Karpas-422 (cell line): ENCODE data around the gene ST3GAL3. TPM values are rescaled to one million over a fixed set of nuclear protein-coding genes. Genes with fewer than 3 reads are reported as not detected.

ENCODE experiments used
- DNase-seq: peaks from one replicate; pipeline ENCODE4 v3.0.0-alpha.2; 2015
- H2AFZ ChIP-seq: fragments of 200-600 bp; sonication (generic); 2 replicates; pipeline ENCODE4 v1.6.1; 2014; ENCODE audit warnings: antibody characterized with exemption, low read length, mixed read lengths
- H3K27ac ChIP-seq: fragments of 200-600 bp; sonication (generic); 2 replicates; pipeline ENCODE4 v1.5.1; 2014; ENCODE audit warnings: mild to moderate bottlenecking, low read length, moderate library complexity
- H3K27me3 ChIP-seq: fragments of 200-600 bp; sonication (generic); 2 replicates; pipeline ENCODE4 v1.6.1; 2014; ENCODE audit warnings: low read length, mixed read lengths
- H3K36me3 ChIP-seq: fragments of 200-600 bp; sonication (generic); 2 replicates; pipeline ENCODE4 v1.6.1; 2014; ENCODE audit warnings: low read length, mixed read lengths; ENCODE audit not compliant: insufficient read depth
- H3K4me1 ChIP-seq: fragments of 200-600 bp; sonication (generic); 2 replicates; pipeline ENCODE4 v1.6.1; 2014; ENCODE audit warnings: mild to moderate bottlenecking, low read length, mixed read lengths
- H3K4me2 ChIP-seq: fragments of 200-600 bp; sonication (generic); 2 replicates; pipeline ENCODE4 v1.6.1; 2014; ENCODE audit warnings: low read length, low read depth, mild to moderate bottlenecking; ENCODE audit not compliant: poor library complexity, severe bottlenecking
- H3K4me3 ChIP-seq: fragments of 200-600 bp; sonication (generic); 2 replicates; pipeline ENCODE4 v1.5.1; 2014; ENCODE audit warnings: mild to moderate bottlenecking, antibody characterized with exemption, low read length, mixed read lengths
- H3K79me2 ChIP-seq: fragments of 200-600 bp; sonication (generic); 2 replicates; pipeline ENCODE4 v1.6.1; 2014; ENCODE audit warnings: mild to moderate bottlenecking, low read length, mixed read lengths
- H3K9ac ChIP-seq: fragments of 200-600 bp; sonication (generic); 2 replicates; pipeline ENCODE4 v1.6.0; 2014; ENCODE audit warnings: low read length
- H3K9me2 ChIP-seq: fragments of 200-600 bp; sonication (generic), shearing (Covaris generic); replicated peaks from 2 replicates; pipeline ENCODE4 v1.6.0; 2014; ENCODE audit warnings: mild to moderate bottlenecking, low read length, moderate library complexity; ENCODE audit not compliant: insufficient read depth
- H3K9me3 ChIP-seq: fragments of 300-700, 200-600 bp; sonication (generic); 2 replicates; pipeline ENCODE4 v1.6.1; 2014; ENCODE audit warnings: low read length, mixed read lengths
- H4K20me1 ChIP-seq: fragments of 200-600 bp; sonication (generic); 2 replicates; pipeline ENCODE4 v1.6.1; 2014; ENCODE audit warnings: mild to moderate bottlenecking, antibody characterized with exemption, low read length, low read depth; ENCODE audit not compliant: insufficient read depth
- total RNA-seq: library from RNA; depleted of rRNA; stranded (reverse); fragments of >200 nt; shearing (Covaris generic); gene quantifications from 2 replicates; pipeline ENCODE4 v1.2.3, GENCODE V29; 2014; ENCODE audit warnings: low replicate concordance

The ST3GAL3 gene
- total RNA-seq, 1 experiment from 2014 or later: 33.1 TPM

- Histone ChIP-seq H3K36me3 (peaks cover 20% of the 10 kb centered on the region; the same call in 1 of the 2 replicates), H3K4me1 (peaks cover 32% of the 10 kb centered on the region), H4K20me1 (peaks cover 16% of the 10 kb centered on the region), H3K4me3 (peak overlapping the region; percentile 94; the same call in 1 of the 2 replicates), H3K27me3 (no peaks in the 10 kb centered on the region), H3K79me2 (peaks cover 37% of the 10 kb centered on the region), H2AFZ (no peak overlapping the region), H3K9me2 (no peaks in the 10 kb centered on the region), H3K27ac (no peak overlapping the region), H3K4me2 (peak overlapping the region; percentile 94), H3K9me3 (no peaks in the 10 kb centered on the region), H3K9ac (no peak overlapping the region)
- no peak for DNase-seq
Observed at GRCh38 chr1:43971336-43971980, 264.1 kb downstream of the ST3GAL3 start.

GRCh38 chr1:43973981-43974442 is 266.7 kb downstream of the ST3GAL3 start:
- H3K36me3 ChIP-seq: peaks cover 28% of the 10 kb centered on the region; the same call in 1 of the 2 replicates
- peak overlapping the region; percentile 61 for H3K27ac ChIP-seq
- H3K27me3 ChIP-seq: no peaks in the 10 kb centered on the region
- peaks cover 21% of the 10 kb centered on the region for H4K20me1 ChIP-seq
- no peak for DNase-seq
- H3K4me2 ChIP-seq: peak overlapping the region; percentile 85
- peak overlapping the region; percentile 92 for H3K4me3 ChIP-seq
- peak overlapping the region; percentile 40; the same call in 1 of the 2 replicates for H2AFZ ChIP-seq
- peak overlapping the region; percentile 100 for H3K9ac ChIP-seq
- H3K9me2 ChIP-seq: no peaks in the 10 kb centered on the region
- no peaks in the 10 kb centered on the region for H3K9me3 ChIP-seq
- H3K4me1 ChIP-seq: peaks cover 56% of the 10 kb centered on the region
- H3K79me2 ChIP-seq: peaks cover 59% of the 10 kb centered on the region

- Histone ChIP-seq H2AFZ (peak within 1 kb of the TSS; percentile 40; the same call in 1 of the 2 replicates), H3K9me2 (no peaks in the 10 kb centered on the region), H3K4me2 (peak within 1 kb of the TSS; percentile 85), H4K20me1 (peaks cover 21% of the 10 kb centered on the region), H3K27me3 (no peaks in the 10 kb centered on the region), H3K27ac (peak within 1 kb of the TSS; percentile 81), H3K9me3 (no peaks in the 10 kb centered on the region), H3K9ac (peak within 1 kb of the TSS; percentile 100), H3K36me3 (peaks cover 28% of the 10 kb centered on the region; the same call in 1 of the 2 replicates), H3K4me3 (peak within 1 kb of the TSS; percentile 92), H3K4me1 (peaks cover 52% of the 10 kb centered on the region), H3K79me2 (peaks cover 62% of the 10 kb centered on the region)
- DNase-seq: peak; percentile 98
Observed at GRCh38 chr1:43974443-43975248, 267.3 kb downstream of the ST3GAL3 start, which contains the start of gene ATP6V0B. TSS of gene ATP6V0B (plus strand) at chr1:43974960. CDS start at chr1:43975041, 81 bp downstream.

GRCh38 chr1:43975249-43975961 is 268.1 kb downstream of the ST3GAL3 start:
- H2AFZ ChIP-seq: no peak overlapping the region
- H3K27ac ChIP-seq: peak overlapping the region; percentile 81
- H3K4me3 ChIP-seq: peak overlapping the region; percentile 92
- H3K9me3 ChIP-seq: no peaks in the 10 kb centered on the region
- peaks cover 28% of the 10 kb centered on the region; the same call in 1 of the 2 replicates for H3K36me3 ChIP-seq
- H3K9me2 ChIP-seq: no peaks in the 10 kb centered on the region
- peak overlapping the region; percentile 85 for H3K4me2 ChIP-seq
- peaks cover 18% of the 10 kb centered on the region for H4K20me1 ChIP-seq
- peak overlapping the region; percentile 100 for H3K9ac ChIP-seq
- peak; percentile 86 for DNase-seq
- no peaks in the 10 kb centered on the region for H3K27me3 ChIP-seq
- H3K4me1 ChIP-seq: peaks cover 59% of the 10 kb centered on the region
- peaks cover 65% of the 10 kb centered on the region for H3K79me2 ChIP-seq

GRCh38 chr1:43976045-43976444 is 268.7 kb downstream of the ST3GAL3 start:
- Histone ChIP-seq H3K4me2 (peak overlapping the region; percentile 85), H3K4me1 (peaks cover 60% of the 10 kb centered on the region), H3K36me3 (peaks cover 28% of the 10 kb centered on the region; the same call in 1 of the 2 replicates), H3K9ac (peak overlapping the region; percentile 100), H3K27ac (peak overlapping the region; percentile 81), H4K20me1 (peaks cover 15% of the 10 kb centered on the region), H3K27me3 (no peaks in the 10 kb centered on the region), H3K9me3 (no peaks in the 10 kb centered on the region), H2AFZ (no peak overlapping the region), H3K4me3 (peak overlapping the region; percentile 92), H3K9me2 (no peaks in the 10 kb centered on the region), H3K79me2 (peaks cover 65% of the 10 kb centered on the region)
- DNase-seq: no peak

GRCh38 chr1:43976890-43977289 is 269.6 kb downstream of the ST3GAL3 start:
- DNase-seq: no peak
- H3K36me3 ChIP-seq: peaks cover 24% of the 10 kb centered on the region; the same call in 1 of the 2 replicates

GRCh38 chr1:43977376-43978263 is 270.3 kb downstream of the ST3GAL3 start:
- Histone ChIP-seq H3K27ac (no peak overlapping the region), H3K36me3 (peaks cover 19% of the 10 kb centered on the region; the same call in 1 of the 2 replicates), H3K79me2 (peaks cover 71% of the 10 kb centered on the region), H3K4me2 (peak overlapping the region; percentile 85), H4K20me1 (peaks cover 15% of the 10 kb centered on the region), H2AFZ (no peak overlapping the region), H3K4me3 (peak overlapping the region; percentile 92), H3K9ac (peak overlapping the region; percentile 100), H3K4me1 (peaks cover 63% of the 10 kb centered on the region), H3K9me2 (no peaks in the 10 kb centered on the region), H3K9me3 (no peaks in the 10 kb centered on the region), H3K27me3 (no peaks in the 10 kb centered on the region)
- DNase-seq: no peak

More at GRCh38 chr1:43976890-43977289, 269.6 kb downstream of the ST3GAL3 start:
- peaks cover 63% of the 10 kb centered on the region for H3K4me1 ChIP-seq
- 0 out of 2 replicates have a peak overlapping the region, but pooled peaks have one; percentile 81 for H3K27ac ChIP-seq
- no peaks in the 10 kb centered on the region for H3K9me3 ChIP-seq
- peaks cover 15% of the 10 kb centered on the region for H4K20me1 ChIP-seq
- H3K9ac ChIP-seq: peak overlapping the region; percentile 100
- peak overlapping the region; percentile 92 for H3K4me3 ChIP-seq
- H3K27me3 ChIP-seq: no peaks in the 10 kb centered on the region
- H3K79me2 ChIP-seq: peaks cover 65% of the 10 kb centered on the region
- no peaks in the 10 kb centered on the region for H3K9me2 ChIP-seq
- no peak overlapping the region for H2AFZ ChIP-seq
- peak overlapping the region; percentile 85 for H3K4me2 ChIP-seq
